GM19397 (cell line): ENCODE results near the gene TTI1.

Source experiments
- ATAC-seq: cut with Tn5 transposase; IDR thresholded peaks from one replicate; pipeline ENCODE4 v1.9.1; 2021; ENCODE audit warnings: mild to moderate bottlenecking, moderate library complexity; ENCODE audit not compliant: unreplicated experiment

Gene TTI1

GRCh38 chr20:37989601-37990295, 43.5 kb downstream of the TTI1 start:
- no peak for ATAC-seq

GRCh38 chr20:37988306-37988954, 44.8 kb downstream of the TTI1 start:
- no peak for ATAC-seq

- no peak for ATAC-seq
Measured at GRCh38 chr20:37987602-37988290, 45.5 kb downstream of the TTI1 start.

GRCh38 chr20:37986873-37987601, 46.2 kb downstream of the TTI1 start:
- ATAC-seq = no peak

- ATAC-seq = no peak
Measured at GRCh38 chr20:37986044-37986858, 47.0 kb downstream of the TTI1 start.

- ATAC-seq = no peak
Measured at GRCh38 chr20:37984018-37984785, 49.1 kb downstream of the TTI1 start.

- ATAC-seq = no peak
Measured at GRCh38 chr20:37983286-37983685, 50.0 kb downstream of the TTI1 start.

- ATAC-seq = no peak
Measured at GRCh38 chr20:37981568-37981967, 51.7 kb downstream of the TTI1 start.

GRCh38 chr20:37980876-37981275, 52.4 kb downstream of the TTI1 start:
- no peak for ATAC-seq

GRCh38 chr20:37980383-37980782, 52.9 kb downstream of the TTI1 start:
- no peak for ATAC-seq

GRCh38 chr20:37979021-37979985, 54.0 kb downstream of the TTI1 start:
- no peak for ATAC-seq

- ATAC-seq = no peak
Measured at GRCh38 chr20:37977786-37978185, 55.5 kb downstream of the TTI1 start.

GRCh38 chr20:37977338-37977737, 55.9 kb downstream of the TTI1 start:
- no peak for ATAC-seq

GRCh38 chr20:37976887-37977286, 56.4 kb downstream of the TTI1 start:
- no peak for ATAC-seq

- no peak for ATAC-seq
Measured at GRCh38 chr20:37973059-37973910, 60.0 kb downstream of the TTI1 start.

GRCh38 chr20:37972256-37973058, 60.8 kb downstream of the TTI1 start:
- no peak for ATAC-seq

GRCh38 chr20:37971561-37972127, 61.6 kb downstream of the TTI1 start:
- ATAC-seq = no peak
